A673 (cell line): ENCODE measurements around the gene CASP7. TPM values are rescaled to one million over a fixed set of nuclear protein-coding genes. Genes with fewer than 3 reads are reported as not detected.

Experiments
- BruUV-seq: library from RNA; stranded (reverse); fragments of 400-500 nt; replicated peaks from 2 replicates; lab custom pipeline; 2021; lab: Mats Ljungman, UMichigan
- CTCF ChIA-PET: fragments of 300-600 bp; sonication (Branson Sonifier 250); formaldehyde crosslinking; loops from one replicate; lab custom pipeline; 2022; ENCODE audit warnings: antibody characterized with exemption; lab: Charles Lee
- POLR2A ChIA-PET: fragments of 300-600 bp; sonication (Branson Sonifier 250); formaldehyde crosslinking; loops from one replicate; lab custom pipeline; 2022; ENCODE audit warnings: antibody characterized with exemption; ENCODE audit not compliant: low non-redundant PET; lab: Charles Lee
- DNase-seq: peaks from one replicate; pipeline ENCODE4 v3.0.0-alpha.2; 2015; ENCODE audit warnings: low spot score
- H3K27ac ChIP-seq: fragments of 200-600 bp; sonication (generic); 2 replicates; pipeline ENCODE4 v1.5.1; 2016; ENCODE audit warnings: mixed run types, low read depth, mild to moderate bottlenecking, mixed read lengths, antibody characterized with exemption, low read length; ENCODE audit not compliant: poor library complexity, severe bottlenecking
- H3K27me3 ChIP-seq: fragments of 200-600 bp; sonication (generic); replicated peaks from 2 replicates; pipeline ENCODE4 v1.6.1; 2017; ENCODE audit warnings: mixed run types, low read depth, mild to moderate bottlenecking, mixed read lengths, antibody characterized with exemption, low read length; ENCODE audit not compliant: insufficient read depth, poor library complexity
- H3K36me3 ChIP-seq: fragments of 200-600 bp; sonication (generic); 2 replicates; pipeline ENCODE4 v1.6.1; 2016; ENCODE audit warnings: mixed run types, mild to moderate bottlenecking, mixed read lengths, antibody characterized with exemption, low read length; ENCODE audit not compliant: insufficient read depth, poor library complexity, severe bottlenecking
- H3K4me1 ChIP-seq: fragments of 200-600 bp; sonication (generic); 2 replicates; pipeline ENCODE4 v1.6.1; 2017; ENCODE audit warnings: mixed run types, mild to moderate bottlenecking, mixed read lengths, antibody characterized with exemption, low read length; ENCODE audit not compliant: insufficient read depth, poor library complexity, severe bottlenecking
- H3K4me3 ChIP-seq: fragments of 200-600 bp; sonication (generic); 2 replicates; pipeline ENCODE4 v1.5.1; 2016; ENCODE audit warnings: low read depth, mixed run types, mild to moderate bottlenecking, mixed read lengths, low read length; ENCODE audit not compliant: poor library complexity, severe bottlenecking
- H3K9me3 ChIP-seq: fragments of 200-600 bp; sonication (generic); 2 replicates; pipeline ENCODE4 v1.6.1; 2016; ENCODE audit warnings: mixed run types, low read depth, mild to moderate bottlenecking, mixed read lengths, antibody characterized with exemption, low read length; ENCODE audit not compliant: poor library complexity, severe bottlenecking
- CTCF ChIP-seq: fragments of 300-800, 200-600 bp; sonication (generic); conservative IDR thresholded peaks from 2 replicates; pipeline ENCODE4 v1.5.1; 2017; ENCODE audit warnings: low read depth, mild to moderate bottlenecking, antibody characterized with exemption, low read length, moderate library complexity, mixed read lengths
- EZH2 ChIP-seq: fragments of 200-600 bp; sonication (generic); IDR thresholded peaks from 2 replicates; pipeline ENCODE4 v1.6.1; 2017; ENCODE audit warnings: borderline replicate concordance, low read depth, mild to moderate bottlenecking, mixed read lengths, antibody characterized with exemption, low read length; ENCODE audit not compliant: poor library complexity, severe bottlenecking
- intact Hi-C: fragments of 100-400 bp; cut with micrococcal nuclease; formaldehyde crosslinking; loops from one replicate; pipeline ENCODE4 v1.10.0; 2022; ENCODE audit not compliant: unreplicated experiment
- total RNA-seq: library from RNA; stranded (reverse); gene quantifications from 2 replicates; pipeline ENCODE4 v1.2.3, GENCODE V29; 2021

The CASP7 gene
- total RNA-seq, 1 experiment from 2014 or later, result 57.7 TPM

DNA sequence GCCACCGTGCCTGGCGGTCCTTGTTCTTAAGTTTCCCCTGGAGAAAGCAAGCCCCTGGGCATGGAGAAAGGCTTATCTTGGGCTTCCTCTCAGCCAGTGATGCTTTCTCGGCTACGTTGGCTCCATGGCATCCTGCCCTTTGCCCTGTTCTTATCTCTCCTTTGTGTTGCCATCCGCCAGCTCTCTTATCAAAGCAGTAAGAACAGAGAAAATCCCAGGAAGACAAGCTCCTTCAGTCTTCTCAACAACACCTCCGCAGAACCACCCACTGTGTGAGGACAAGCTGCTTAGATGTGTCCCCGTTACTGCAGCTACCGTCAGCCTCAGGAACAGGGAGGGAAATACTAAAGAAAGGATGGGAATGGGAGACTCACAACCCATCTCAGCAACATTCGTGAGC, 75.1 kb downstream of the CASP7 start:
- H3K9me3 ChIP-seq, result no peaks in the 10 kb centered on the region
- H3K4me1 ChIP-seq, result peaks cover 13% of the 10 kb centered on the region
- no peak overlapping the region for H3K27ac ChIP-seq
- ChIA-PET POLR2A (no interaction called here), CTCF (no interaction called here)
- intact Hi-C loops, result no loop called here
- H3K27me3 ChIP-seq, result no peaks in the 10 kb centered on the region
- BruUV-seq, result no TSS peak
- no peak overlapping the region for H3K4me3 ChIP-seq
- no peak for DNase-seq
- no peaks in the 10 kb centered on the region for H3K36me3 ChIP-seq
- TF ChIP-seq EZH2 (no peak), CTCF (no peak)

- DNase-seq, result no peak
- H3K27me3 ChIP-seq, result no peaks in the 10 kb centered on the region
- POLR2A ChIA-PET, result no interaction called here
- H3K4me3 ChIP-seq, result no peak overlapping the region
- no peak overlapping the region for H3K27ac ChIP-seq
- peaks cover 13% of the 10 kb centered on the region for H3K4me1 ChIP-seq
- intact Hi-C loops, result no loop called here
- BruUV-seq, result no TSS peak
- H3K9me3 ChIP-seq, result no peaks in the 10 kb centered on the region
- H3K36me3 ChIP-seq, result no peaks in the 10 kb centered on the region
- no peak for TF ChIP-seq EZH2
- CTCF ChIA-PET, result no interaction called here
Observed at GRCh38 chr10:113756940-113757543, 77.3 kb downstream of the CASP7 start.

- Histone ChIP-seq H3K4me1 (no peaks in the 10 kb centered on the region), H3K36me3 (no peaks in the 10 kb centered on the region), H3K27me3 (no peaks in the 10 kb centered on the region), H3K27ac (no peak overlapping the region), H3K9me3 (peaks cover 13% of the 10 kb centered on the region), H3K4me3 (no peak overlapping the region)
- ChIA-PET POLR2A (no interaction called here), CTCF (no interaction called here)
- intact Hi-C loops, result no loop called here
- no peak for TF ChIP-seq EZH2
- TF ChIP-seq CTCF, result no peak
- no peak for DNase-seq
- BruUV-seq, result no TSS peak
Observed at GRCh38 chr10:113762083-113762482, 82.4 kb downstream of the CASP7 start.

GRCh38 chr10:113764582-113764981, 84.9 kb downstream of the CASP7 start:
- POLR2A ChIA-PET, result no interaction called here
- TF ChIP-seq EZH2 (no peak), CTCF (no peak)
- no peaks in the 10 kb centered on the region for H3K27me3 ChIP-seq
- H3K27ac ChIP-seq, result no peak overlapping the region
- DNase-seq, result no peak
- intact Hi-C loops, result no loop called here
- peaks cover 13% of the 10 kb centered on the region for H3K9me3 ChIP-seq
- no peak overlapping the region for H3K4me3 ChIP-seq
- no peaks in the 10 kb centered on the region for H3K4me1 ChIP-seq
- CTCF ChIA-PET, result no interaction called here
- BruUV-seq, result no TSS peak
- no peaks in the 10 kb centered on the region for H3K36me3 ChIP-seq
